Neural cell (in vitro differentiated cells): ENCODE data around the gene RGS19. TPM values are rescaled to one million over a fixed set of nuclear protein-coding genes. Genes with fewer than 3 reads are reported as not detected.

Source experiments
- H2AFZ ChIP-seq: fragments of 200-600, 300-800 bp; sonication (generic), shearing (Covaris generic); 2 replicates; pipeline ENCODE4 v1.6.0; 2014; ENCODE audit warnings: low read depth, mild to moderate bottlenecking, antibody characterized with exemption, low read length, moderate library complexity
- H3F3A ChIP-seq: fragments of 200-600 bp; shearing (Covaris generic); 2 replicates; pipeline ENCODE4 v1.6.1; 2016; ENCODE audit warnings: mild to moderate bottlenecking, moderate library complexity, mixed read lengths, antibody characterized with exemption, low read length; ENCODE audit not compliant: insufficient read depth, poor library complexity, severe bottlenecking
- H3K27ac ChIP-seq: fragments of 200-600, 300-800 bp; sonication (generic), shearing (Covaris generic); 2 replicates; pipeline ENCODE4 v1.5.1; 2014; ENCODE audit warnings: mild to moderate bottlenecking, low read length, moderate library complexity
- H3K27me3 ChIP-seq: fragments of 300-800, 200-600 bp; sonication (generic), shearing (Covaris generic); 2 replicates; pipeline ENCODE4 v1.6.0; 2014; ENCODE audit warnings: mild to moderate bottlenecking, low read depth, low read length, moderate library complexity; ENCODE audit not compliant: insufficient read depth
- H3K36me3 ChIP-seq: fragments of 300-800, 200-600 bp; sonication (generic), shearing (Covaris generic); 2 replicates; pipeline ENCODE4 v1.5.1; 2014; ENCODE audit warnings: mild to moderate bottlenecking, antibody characterized with exemption, low read length, moderate library complexity; ENCODE audit not compliant: insufficient read depth
- H3K4me2 ChIP-seq: fragments of 300-800, 200-600 bp; sonication (generic), shearing (Covaris generic); 2 replicates; pipeline ENCODE4 v1.6.0; 2014; ENCODE audit warnings: mild to moderate bottlenecking, low read length
- H3K4me3 ChIP-seq: fragments of 300-800, 200-600 bp; sonication (generic), shearing (Covaris generic); 2 replicates; pipeline ENCODE4 v1.5.1; 2014; ENCODE audit warnings: mild to moderate bottlenecking, low read length, moderate library complexity
- H3K79me2 ChIP-seq: fragments of 200-600 bp; shearing (Covaris generic); replicated peaks from 2 replicates; pipeline ENCODE4 v1.6.0; 2014; ENCODE audit warnings: mild to moderate bottlenecking, low read length, moderate library complexity; ENCODE audit not compliant: insufficient read depth
- H3K9ac ChIP-seq: fragments of 300-800, 200-600 bp; sonication (generic), shearing (Covaris generic); 2 replicates; pipeline ENCODE4 v1.6.1; 2016; ENCODE audit warnings: mild to moderate bottlenecking, low read length, mixed read lengths
- H3K9me2 ChIP-seq: fragments of 200-600 bp; shearing (Covaris generic); 2 replicates; pipeline ENCODE4 v1.6.1; 2016; ENCODE audit warnings: mild to moderate bottlenecking, low read length, mixed read lengths; ENCODE audit not compliant: insufficient read depth
- H3K9me3 ChIP-seq: fragments of 200-600, 300-800 bp; sonication (generic), shearing (Covaris generic); 2 replicates; pipeline ENCODE4 v1.6.1; 2016; ENCODE audit warnings: mild to moderate bottlenecking, mixed run types, low read length, moderate library complexity, mixed read lengths
- H4K20me1 ChIP-seq: fragments of 200-600 bp; shearing (Covaris generic); 2 replicates; pipeline ENCODE4 v1.6.1; 2016; ENCODE audit warnings: mild to moderate bottlenecking, mixed run types; ENCODE audit not compliant: insufficient read depth
- CTCF ChIP-seq: fragments of 450-650 bp; IDR thresholded peaks from 2 replicates; pipeline ENCODE4 v1.5.1; 2014; ENCODE audit warnings: antibody characterized with exemption, mild to moderate bottlenecking, moderate library complexity; ENCODE audit not compliant: poor library complexity, severe bottlenecking
- EP300 ChIP-seq: fragments of 450-650 bp; conservative IDR thresholded peaks from 2 replicates; pipeline ENCODE4 v1.6.1; 2014; ENCODE audit warnings: antibody characterized with exemption, mild to moderate bottlenecking, moderate library complexity; ENCODE audit not compliant: poor library complexity, severe bottlenecking
- EZH2 ChIP-seq: fragments of 200-600, 300-800 bp; shearing (Covaris generic), sonication (generic); IDR thresholded peaks from 2 replicates; pipeline ENCODE4 v1.6.1; 2014; ENCODE audit warnings: antibody characterized with exemption, low read length, borderline replicate concordance, mild to moderate bottlenecking; ENCODE audit not compliant: insufficient read depth, poor library complexity, severe bottlenecking
- MXI1 ChIP-seq: fragments of 450-650 bp; conservative IDR thresholded peaks from 2 replicates; pipeline ENCODE4 v1.6.1; 2014; ENCODE audit warnings: antibody characterized with exemption, mild to moderate bottlenecking; ENCODE audit not compliant: poor library complexity, severe bottlenecking
- POLR2AphosphoS5 ChIP-seq: IDR thresholded peaks from 2 replicates; pipeline ENCODE4 v1.6.1; 2012
- RAD21 ChIP-seq: fragments of 450-650 bp; conservative IDR thresholded peaks from 2 replicates; pipeline ENCODE4 v1.6.1; 2014; ENCODE audit warnings: antibody characterized with exemption, mild to moderate bottlenecking, moderate library complexity
- REST ChIP-seq: IDR thresholded peaks from 2 replicates; pipeline ENCODE4 v1.6.1; 2012; ENCODE audit warnings: borderline replicate concordance
- SMC3 ChIP-seq: fragments of 450-650 bp; conservative IDR thresholded peaks from 2 replicates; pipeline ENCODE4 v1.6.1; 2014; ENCODE audit warnings: antibody characterized with exemption, mild to moderate bottlenecking, moderate library complexity; ENCODE audit not compliant: poor library complexity
- TAF1 ChIP-seq: IDR thresholded peaks from 2 replicates; pipeline ENCODE4 v1.6.1; 2012; ENCODE audit warnings: low read depth
- polyA plus RNA-seq: library from polyadenylated mRNA; depleted of rRNA; stranded (reverse); fragments of >200 nt; gene quantifications from 2 replicates; pipeline ENCODE4 v1.2.3, GENCODE V29; 2014

The RGS19 gene
- polyA plus RNA-seq, 1 donor from 2014 or later = 3.4 TPM

- H3K9me2 ChIP-seq = no peaks in the 10 kb centered on the region
- H2AFZ ChIP-seq = no peak overlapping the region
- no peaks in the 10 kb centered on the region for H3K79me2 ChIP-seq
- H3K9ac ChIP-seq = no peak overlapping the region
- no peaks in the 10 kb centered on the region for H4K20me1 ChIP-seq
- H3K27me3 ChIP-seq = peaks cover 17% of the 10 kb centered on the region
- H3K36me3 ChIP-seq = no peaks in the 10 kb centered on the region
- H3K4me3 ChIP-seq = no peak overlapping the region
- H3K4me2 ChIP-seq = no peak overlapping the region
- H3K27ac ChIP-seq = no peak overlapping the region
- no peaks in the 10 kb centered on the region for H3F3A ChIP-seq
- no peak for TF ChIP-seq CTCF
- TF ChIP-seq EP300 = no peak
- no peak for TF ChIP-seq RAD21
- no peak for TF ChIP-seq REST
- TF ChIP-seq EZH2 = no peak
- TF ChIP-seq TAF1 = no peak
- no peak for TF ChIP-seq SMC3
- TF ChIP-seq POLR2AphosphoS5 = no peak
- TF ChIP-seq MXI1 = no peak
- H3K9me3 ChIP-seq = no peaks in the 10 kb centered on the region
Observed at GRCh38 chr20:64086801-64087200, 7.5 kb upstream of the RGS19 start.

DNA sequence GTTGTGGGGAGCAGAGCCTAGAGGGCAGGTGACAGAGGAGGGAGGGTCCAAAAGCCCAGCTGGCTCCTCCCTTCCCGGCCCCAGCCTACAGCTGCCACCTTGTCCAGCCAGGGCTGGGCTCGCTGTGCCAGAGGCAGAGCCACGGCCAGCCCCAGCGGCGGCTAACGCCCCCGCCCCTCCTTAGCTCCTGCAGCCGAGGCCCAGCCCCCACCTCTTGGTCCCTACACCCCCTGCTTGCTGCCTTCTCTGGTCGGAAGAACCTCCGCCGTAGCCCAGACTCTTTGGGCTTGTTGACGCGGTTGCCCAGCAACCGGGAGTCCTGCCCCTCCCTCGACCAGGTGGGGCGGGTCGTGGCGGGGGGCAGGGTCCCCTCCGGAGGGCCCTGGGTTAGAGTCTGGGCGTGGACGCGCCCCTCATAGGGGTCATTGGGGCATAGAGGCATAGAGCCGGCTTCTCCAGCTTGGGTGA, 5.4 kb upstream of the RGS19 start:
- Histone ChIP-seq H3K9me3 (no peaks in the 10 kb centered on the region), H3K4me2 (no peak overlapping the region), H3K9ac (peak overlapping the region; percentile 64), H3K9me2 (no peaks in the 10 kb centered on the region), H2AFZ (no peak overlapping the region), H3K36me3 (no peaks in the 10 kb centered on the region), H3K4me3 (peak overlapping the region; percentile 71), H4K20me1 (no peaks in the 10 kb centered on the region), H3K27me3 (peaks cover 22% of the 10 kb centered on the region), H3K27ac (no peak overlapping the region), H3K79me2 (no peaks in the 10 kb centered on the region), H3F3A (no peaks in the 10 kb centered on the region)
- TF ChIP-seq SMC3 (no peak), MXI1 (no peak), EP300 (no peak), RAD21 (no peak), REST (no peak), EZH2 (no peak), POLR2AphosphoS5 (no peak), TAF1 (no peak), CTCF (no peak)
